ENCODE measurements around the gene TGFBR3L.

The TGFBR3L gene

DNA sequence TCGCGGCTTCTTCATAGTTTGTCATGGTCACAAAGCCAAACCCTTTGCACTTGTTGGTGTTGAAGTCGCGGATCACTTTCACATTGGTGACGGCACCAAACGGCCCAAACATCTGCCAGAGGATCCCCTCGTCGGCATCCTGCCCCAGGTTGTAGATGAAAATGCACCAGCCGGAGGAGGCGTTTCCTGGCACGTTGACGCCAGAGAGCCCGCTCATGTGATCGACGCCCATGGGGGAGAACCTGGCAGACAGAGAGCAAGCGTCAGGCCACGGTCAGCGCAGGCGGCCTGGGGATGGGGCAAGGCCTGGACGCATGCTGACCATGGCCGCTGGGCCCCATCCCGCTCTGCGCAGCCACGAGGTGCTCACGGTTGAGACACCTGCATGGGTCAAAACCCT is 48.9 kb downstream of the TGFBR3L start:
- POLR2A ChIA-PET = no interaction called here
- TF ChIP-seq, protein P1, sequence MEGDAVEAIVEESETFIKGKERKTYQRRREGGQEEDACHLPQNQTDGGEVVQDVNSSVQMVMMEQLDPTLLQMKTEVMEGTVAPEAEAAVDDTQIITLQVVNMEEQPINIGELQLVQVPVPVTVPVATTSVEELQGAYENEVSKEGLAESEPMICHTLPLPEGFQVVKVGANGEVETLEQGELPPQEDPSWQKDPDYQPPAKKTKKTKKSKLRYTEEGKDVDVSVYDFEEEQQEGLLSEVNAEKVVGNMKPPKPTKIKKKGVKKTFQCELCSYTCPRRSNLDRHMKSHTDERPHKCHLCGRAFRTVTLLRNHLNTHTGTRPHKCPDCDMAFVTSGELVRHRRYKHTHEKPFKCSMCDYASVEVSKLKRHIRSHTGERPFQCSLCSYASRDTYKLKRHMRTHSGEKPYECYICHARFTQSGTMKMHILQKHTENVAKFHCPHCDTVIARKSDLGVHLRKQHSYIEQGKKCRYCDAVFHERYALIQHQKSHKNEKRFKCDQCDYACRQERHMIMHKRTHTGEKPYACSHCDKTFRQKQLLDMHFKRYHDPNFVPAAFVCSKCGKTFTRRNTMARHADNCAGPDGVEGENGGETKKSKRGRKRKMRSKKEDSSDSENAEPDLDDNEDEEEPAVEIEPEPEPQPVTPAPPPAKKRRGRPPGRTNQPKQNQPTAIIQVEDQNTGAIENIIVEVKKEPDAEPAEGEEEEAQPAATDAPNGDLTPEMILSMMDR (IDR thresholded peaks at IDR 0.05; ENCODE audit: insufficient read depth, low read length, missing control alignments) = no peak
- H3K4me3 ChIP-seq (ENCODE audit: low read depth, low read length) = no peak overlapping the region
- CTCF ChIA-PET = interaction anchor here (1.4 kb wide), 1 partner anchor 20 kb away, joined by 7 read pairs; the partner anchor contains the start of gene TIMM44
- no peak for DNase-seq (ENCODE audit: low read depth, low spot score)

DNA sequence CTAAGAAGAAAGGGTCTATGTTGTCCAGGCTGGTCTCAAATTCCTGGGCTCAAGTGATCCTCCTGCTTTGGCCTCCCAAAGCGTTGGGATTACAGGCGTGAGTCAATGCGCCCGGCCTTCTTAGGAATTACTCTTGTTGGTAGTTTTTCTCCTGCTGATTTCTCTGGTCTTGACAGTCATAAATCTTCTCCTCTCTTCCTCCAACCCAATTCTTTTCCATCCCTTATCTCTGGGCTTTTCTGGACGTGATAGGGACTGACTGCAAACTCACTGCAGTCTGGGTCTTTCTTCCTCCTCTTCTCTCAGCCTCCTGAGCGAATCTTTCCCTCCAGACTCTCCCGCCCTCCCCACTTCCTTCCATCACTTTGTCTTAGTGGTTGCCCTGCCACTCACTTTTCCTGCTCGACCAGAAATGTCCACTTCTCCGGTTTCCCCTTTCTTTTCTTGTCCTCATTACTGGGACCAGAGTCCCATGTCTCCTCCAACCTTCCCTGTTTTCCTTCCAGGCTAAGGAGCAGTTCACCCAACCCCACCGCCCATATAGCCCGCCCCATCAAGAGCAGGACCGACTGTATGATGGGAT is 50.7 kb downstream of the TGFBR3L start:
- CTCF ChIA-PET = interaction anchor here (1.0 to 6.3 kb wide), 3 partner anchors 21 to 37 kb away, joined by 6 to 39 read pairs (median 7); partner anchors contain the start of gene TIMM44
- no peak overlapping the region for H3K4me3 ChIP-seq (ENCODE audit: low read depth, low read length)
- POLR2A ChIA-PET = no interaction called here
- no peak for DNase-seq (ENCODE audit: low read depth, low spot score)
- TF ChIP-seq, protein P1 (IDR thresholded peaks at IDR 0.05; ENCODE audit: insufficient read depth, low read length, missing control alignments) = no peak

DNA sequence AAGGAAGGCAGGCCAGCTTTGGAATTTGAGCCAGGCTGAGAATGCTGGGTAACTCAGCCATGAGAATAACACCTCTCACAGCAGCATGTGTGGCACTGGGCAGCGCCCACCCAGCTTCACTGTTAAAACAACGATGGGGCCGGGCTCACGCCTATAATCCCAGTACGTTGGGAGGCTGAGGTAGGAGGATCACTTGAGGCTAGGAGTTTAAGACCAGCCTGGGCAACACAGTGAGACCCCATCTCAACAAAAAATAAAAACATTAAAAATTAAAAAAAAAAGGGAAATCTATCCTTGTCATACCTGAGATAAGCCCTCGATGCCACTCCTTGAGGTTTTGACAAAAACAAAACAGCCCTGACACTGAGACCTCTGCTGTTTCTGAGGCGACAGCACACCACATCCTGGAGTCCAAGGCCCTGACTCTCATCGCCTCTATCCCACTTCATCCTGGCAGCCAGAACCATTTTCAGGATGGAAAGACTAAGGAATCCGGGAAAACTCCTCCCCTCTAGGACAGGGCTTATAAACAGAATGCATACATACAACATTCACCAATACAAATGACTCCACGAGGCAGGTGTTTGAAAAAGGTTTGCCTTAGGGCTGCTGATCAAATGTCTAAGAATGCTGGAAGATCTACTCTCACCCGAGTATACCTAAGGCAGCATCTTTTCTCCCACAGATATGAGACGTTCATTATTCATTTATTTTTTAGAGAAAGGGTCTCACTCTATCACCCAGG is 51.5 kb downstream of the TGFBR3L start:
- ChIA-PET CTCF (interaction anchor here (1.0 to 6.3 kb wide), 3 partner anchors 18 to 36 kb away, joined by 3 to 39 read pairs (median 6); partner anchors contain the start of gene TIMM44), POLR2A (interaction anchor here (0.8 kb wide), 1 partner anchor 9 kb away, joined by 4 read pairs; no protein-coding TSS in a partner anchor)

DNA sequence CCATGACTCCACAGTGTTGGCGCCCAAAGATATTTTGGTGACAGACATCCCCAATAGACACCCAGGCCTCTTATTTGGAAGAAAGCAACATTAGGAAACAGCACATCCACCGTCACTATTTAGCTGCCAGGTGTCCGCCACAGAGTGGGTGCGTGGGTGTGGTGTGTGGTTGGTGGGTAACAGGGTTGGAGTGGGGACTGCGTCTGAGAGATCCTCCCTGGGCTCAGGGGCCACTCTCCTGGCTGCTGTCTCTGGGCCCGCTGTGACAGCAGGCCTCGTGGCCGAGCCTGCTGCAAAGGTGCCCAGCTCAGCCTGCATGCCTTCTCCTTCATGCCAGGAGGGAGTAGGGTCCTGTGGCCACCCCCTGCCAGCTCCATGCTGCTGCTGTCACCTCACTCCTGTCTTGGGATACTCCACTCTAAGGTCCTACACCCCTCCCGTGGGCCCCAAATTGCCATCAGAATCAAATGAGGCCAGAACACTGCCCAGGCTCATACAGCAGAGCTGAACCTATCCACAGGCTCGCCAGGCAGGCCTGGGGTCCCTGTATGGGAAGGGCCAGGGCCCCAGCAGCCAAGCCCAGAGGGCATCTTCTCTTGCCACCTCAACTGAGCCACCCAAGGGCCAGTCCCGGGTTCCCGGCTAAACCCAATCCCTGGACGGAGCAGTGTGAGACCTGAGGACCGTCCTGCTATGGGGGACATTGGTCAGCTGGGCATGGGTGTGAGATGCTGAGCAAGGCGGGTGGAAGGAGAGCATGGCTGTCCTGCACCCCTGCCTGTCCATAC is 53.6 kb downstream of the TGFBR3L start:
- ChIA-PET POLR2A (no interaction called here), CTCF (interaction anchor here (1.6 to 6.3 kb wide), 4 partner anchors 13 to 34 kb away, joined by 6 to 39 read pairs (median 20); partner anchors contain the start of gene TIMM44)
- no peak overlapping the region for H3K4me3 ChIP-seq (ENCODE audit: low read depth, low read length)
- no peak for DNase-seq (ENCODE audit: low read depth, low spot score)
- TF ChIP-seq, protein P1 (IDR thresholded peaks at IDR 0.05; ENCODE audit: insufficient read depth, low read length, missing control alignments) = no peak

More for the DNA sequence above, 51.5 kb downstream of the TGFBR3L start:
- no peak for DNase-seq (ENCODE audit: low read depth, low spot score)
- H3K4me3 ChIP-seq (ENCODE audit: low read depth, low read length) = no peak overlapping the region
- TF ChIP-seq, protein P1 (IDR thresholded peaks at IDR 0.05; ENCODE audit: insufficient read depth, low read length, missing control alignments) = no peak
